CD4-positive, alpha-beta T cell (primary cell): Measurements from ENCODE around the gene HOXA13. TPM values are rescaled to one million over a fixed set of nuclear protein-coding genes. Genes with fewer than 3 reads are reported as not detected.

Experiments used
- ATAC-seq: fragments of 200-7000 bp; cut with Tn5 transposase; one replicate; pipeline ENCODE4 v1.10.0; 2022; ENCODE audit warnings: mild to moderate bottlenecking; ENCODE audit not compliant: poor library complexity
- CTCF ChIA-PET: fragments of 350-600 bp; sonication (Branson Sonifier 250); formaldehyde crosslinking; loops from one replicate; lab custom pipeline; 2021; ENCODE audit warnings: antibody characterized with exemption, inconsistent platforms; lab: Charles Lee
- POLR2A ChIA-PET: fragments of 350-600 bp; sonication (Branson Sonifier 250); formaldehyde crosslinking; loops from one replicate; lab custom pipeline; 2021; ENCODE audit warnings: antibody characterized with exemption, inconsistent platforms; lab: Charles Lee
- DNase-seq, 14 experiments: peaks; one replicate each; pipeline ENCODE4 v3.0.0-alpha.2; 2013 to 2020; ENCODE audit warnings: mixed read lengths in 2 of 14
- H3K27ac ChIP-seq, 2 donors: one replicate each; pipeline versions ENCODE4 v1.5.1 to v1.7.0; 2013; ENCODE audit warnings: low read length in 2 of 2, low read depth in 1 of 2, mild to moderate bottlenecking in 1 of 2
- H3K27me3 ChIP-seq, 2 experiments: 1 replicate in 1 of 2; 2 replicates in 1 of 2; pipeline versions ENCODE4 v1.6.1 to v1.7.0; 2013; ENCODE audit warnings: low read length in 2 of 2, control low read depth in 1 of 2, mild to moderate bottlenecking in 1 of 2, moderate library complexity in 1 of 2; ENCODE audit not compliant: insufficient read depth in 2 of 2, control insufficient read depth in 1 of 2
- H3K36me3 ChIP-seq: one replicate; pipeline ENCODE4 v1.6.1; 2013; ENCODE audit warnings: low read length, control low read depth; ENCODE audit not compliant: insufficient read depth
- H3K4me1 ChIP-seq: one replicate; pipeline ENCODE4 v1.6.1; 2013; ENCODE audit warnings: low read length, control low read depth; ENCODE audit not compliant: insufficient read depth
- H3K4me3 ChIP-seq: one replicate; pipeline ENCODE4 v1.5.1; 2013; ENCODE audit warnings: mild to moderate bottlenecking, low read length, moderate library complexity
- H3K9me3 ChIP-seq, 2 experiments: 1 replicate in 1 of 2; 2 replicates in 1 of 2; pipeline versions ENCODE4 v1.6.1 to v1.7.0; 2013; ENCODE audit warnings: low read length in 2 of 2, mild to moderate bottlenecking in 2 of 2, control low read depth in 1 of 2, moderate library complexity in 1 of 2; ENCODE audit not compliant: control insufficient read depth in 1 of 2, insufficient read depth in 1 of 2
- H3K27ac Mint-ChIP-seq: one replicate; pipeline ENCODE4 v1.8.0; 2020; ENCODE audit warnings: mixed read lengths
- H3K27me3 Mint-ChIP-seq: one replicate; pipeline ENCODE4 v1.8.0; 2021; ENCODE audit warnings: mixed read lengths
- H3K36me3 Mint-ChIP-seq: one replicate; pipeline ENCODE4 v1.8.0; 2021; ENCODE audit warnings: low read depth, mixed read lengths
- H3K4me1 Mint-ChIP-seq: one replicate; pipeline ENCODE4 v1.8.0; 2021; ENCODE audit warnings: low read depth, mixed read lengths
- H3K4me3 Mint-ChIP-seq: one replicate; pipeline ENCODE4 v1.8.0; 2020; ENCODE audit warnings: mild to moderate bottlenecking, mixed read lengths
- H3K9me3 Mint-ChIP-seq: one replicate; pipeline ENCODE4 v1.8.0; 2020; ENCODE audit warnings: mixed read lengths
- intact Hi-C, 2 experiments: fragments of 100-400 bp; cut with DNase I in 1 of 2; cut with micrococcal nuclease in 1 of 2; formaldehyde crosslinking; loops; one replicate each; pipeline versions ENCODE4 v1.15.1 to v1.9.0; 2023 to 2025; cut with DNase I, micrococcal nuclease
- total RNA-seq, 174 experiments: library from RNA in 2 of 174; stranded (reverse) in 2 of 174; gene quantifications; one replicate each; pipeline ENCODE4 v1.2.3 and lab custom pipeline; 2021 to 2026
- TF ChIP-seq, protein P1 (sequence below): fragments of 200-600 bp; IDR thresholded peaks from one replicate; pipeline ENCODE4 v1.8.0; 2022; ENCODE audit warnings: antibody characterized with exemption, mild to moderate bottlenecking

HOXA13 gene
- total RNA-seq, 2 experiments from 2014 or later, result not detected

DNA sequence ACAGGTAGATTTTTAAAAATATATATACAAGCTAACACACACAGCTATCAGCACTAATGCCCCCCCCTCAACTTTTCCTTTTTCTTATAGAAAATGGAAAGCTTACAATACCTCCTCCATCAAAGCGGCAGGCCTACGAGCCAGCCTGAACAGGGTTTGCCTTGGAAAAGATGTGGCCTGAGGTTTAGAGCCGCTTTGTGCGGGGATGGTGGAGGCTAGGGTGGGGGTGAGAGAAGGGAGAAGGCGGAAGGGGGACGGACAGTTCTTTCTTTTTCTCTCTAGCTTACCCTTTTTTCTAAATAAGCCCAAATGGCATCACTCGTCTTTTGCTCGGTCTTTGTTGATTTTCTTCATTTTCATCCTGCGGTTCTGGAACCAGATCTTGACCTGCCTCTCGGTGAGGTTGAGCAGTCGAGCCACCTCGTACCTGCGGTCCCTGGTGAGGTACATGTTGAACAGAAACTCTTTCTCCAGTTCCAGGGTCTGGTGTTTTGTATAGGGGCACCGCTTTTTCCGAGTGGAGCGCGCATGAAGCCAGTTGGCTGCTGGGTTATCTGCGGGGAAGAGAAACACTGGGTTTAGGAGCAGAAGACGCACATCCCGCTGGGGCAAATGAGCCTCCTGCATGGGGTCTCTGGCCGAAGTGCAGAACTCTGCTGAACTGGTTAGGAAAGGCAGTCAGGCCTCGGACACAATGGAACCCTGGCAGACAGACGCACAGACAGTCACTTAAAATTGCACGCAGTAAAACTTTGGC is 36.4 kb downstream of the HOXA13 start:
- TF ChIP-seq, protein P1, sequence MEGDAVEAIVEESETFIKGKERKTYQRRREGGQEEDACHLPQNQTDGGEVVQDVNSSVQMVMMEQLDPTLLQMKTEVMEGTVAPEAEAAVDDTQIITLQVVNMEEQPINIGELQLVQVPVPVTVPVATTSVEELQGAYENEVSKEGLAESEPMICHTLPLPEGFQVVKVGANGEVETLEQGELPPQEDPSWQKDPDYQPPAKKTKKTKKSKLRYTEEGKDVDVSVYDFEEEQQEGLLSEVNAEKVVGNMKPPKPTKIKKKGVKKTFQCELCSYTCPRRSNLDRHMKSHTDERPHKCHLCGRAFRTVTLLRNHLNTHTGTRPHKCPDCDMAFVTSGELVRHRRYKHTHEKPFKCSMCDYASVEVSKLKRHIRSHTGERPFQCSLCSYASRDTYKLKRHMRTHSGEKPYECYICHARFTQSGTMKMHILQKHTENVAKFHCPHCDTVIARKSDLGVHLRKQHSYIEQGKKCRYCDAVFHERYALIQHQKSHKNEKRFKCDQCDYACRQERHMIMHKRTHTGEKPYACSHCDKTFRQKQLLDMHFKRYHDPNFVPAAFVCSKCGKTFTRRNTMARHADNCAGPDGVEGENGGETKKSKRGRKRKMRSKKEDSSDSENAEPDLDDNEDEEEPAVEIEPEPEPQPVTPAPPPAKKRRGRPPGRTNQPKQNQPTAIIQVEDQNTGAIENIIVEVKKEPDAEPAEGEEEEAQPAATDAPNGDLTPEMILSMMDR, result no peak
- CTCF ChIA-PET, result interaction anchor here (0.7 to 3.7 kb wide), 6 partner anchors 13 to 1271 kb away, joined by 3 to 51 read pairs (median 10); no protein-coding TSS in a partner anchor
- Histone ChIP-seq H3K27ac (no peak overlapping the region), H3K4me3 (no peak overlapping the region), H3K4me1 (peaks cover 59% of the 10 kb centered on the region), H3K9me3 (peaks cover 0 to 62% of the 10 kb centered on the region in 2 experiments), H3K36me3 (no peaks in the 10 kb centered on the region), H3K27me3 (peaks cover 85 to 96% of the 10 kb centered on the region in 2 experiments)
- ATAC-seq (no peak), DNase-seq (peak in 3 of 14 experiments; percentile 2 to 28 (median 11))
- no peak overlapping the region for H3K27ac Mint-ChIP-seq
- peaks cover 93% of the 10 kb centered on the region for H3K27me3 Mint-ChIP-seq
- H3K36me3 Mint-ChIP-seq, result peaks cover 4% of the 10 kb centered on the region
- H3K9me3 Mint-ChIP-seq, result no peaks in the 10 kb centered on the region
- peaks cover 46% of the 10 kb centered on the region for H3K4me1 Mint-ChIP-seq
- POLR2A ChIA-PET, result no interaction called here
- peak overlapping the region; percentile 57 for H3K4me3 Mint-ChIP-seq
- intact Hi-C loops, result loop anchor here (5.0 to 10.0 kb wide), 6 partner anchors 496 to 1311 kb away; partner anchors contain the start of gene SNX10 (in 1 of the 2)

DNA sequence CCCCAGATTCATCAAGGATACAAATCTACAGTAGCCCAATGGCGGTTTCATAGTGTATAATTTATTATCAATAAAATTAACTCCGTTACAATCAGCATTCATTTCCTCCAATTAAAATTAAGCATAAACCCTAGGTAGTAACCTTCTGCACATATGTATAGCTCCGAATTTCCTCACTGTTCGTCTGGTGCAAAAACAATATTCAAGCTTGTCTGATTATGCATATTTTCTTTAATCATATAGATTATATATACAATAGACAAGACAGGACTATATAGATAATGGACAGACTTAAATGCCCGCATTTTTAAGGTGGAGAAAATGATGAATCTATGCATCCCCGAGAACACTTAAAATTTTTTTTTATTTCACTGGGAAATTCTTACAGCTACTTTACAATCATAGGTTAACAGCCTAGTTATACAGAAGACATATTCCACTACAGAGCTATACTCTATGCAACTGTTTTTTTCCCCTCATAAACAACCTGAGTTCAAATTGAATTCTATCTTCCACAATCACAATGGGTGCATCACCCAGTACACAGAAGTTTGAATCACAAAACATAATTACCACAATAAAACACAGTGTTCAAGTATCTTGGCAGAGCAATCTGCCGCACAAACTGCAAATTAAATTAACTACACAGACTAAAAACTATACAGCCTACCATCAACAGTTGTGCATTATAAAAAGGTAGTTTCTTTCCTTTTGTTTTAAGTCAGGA is 37.2 kb downstream of the HOXA13 start:
- peaks cover 61% of the 10 kb centered on the region for H3K4me1 ChIP-seq
- H3K36me3 ChIP-seq, result no peaks in the 10 kb centered on the region
- peaks cover 4% of the 10 kb centered on the region for H3K36me3 Mint-ChIP-seq
- ATAC-seq (no peak), DNase-seq (no peak)
- no peak overlapping the region for H3K27ac ChIP-seq
- H3K4me3 ChIP-seq, result no peak overlapping the region
- H3K9me3 ChIP-seq, result peaks cover 0 to 63% of the 10 kb centered on the region in 2 experiments
- TF ChIP-seq, protein P1, result no peak
- peaks cover 46% of the 10 kb centered on the region for H3K4me1 Mint-ChIP-seq
- intact Hi-C loops, result loop anchor here (5.0 to 10.0 kb wide), 6 partner anchors 495 to 1310 kb away; partner anchors contain the start of gene SNX10 (in 1 of the 2)
- H3K9me3 Mint-ChIP-seq, result no peaks in the 10 kb centered on the region
- CTCF ChIA-PET, result interaction anchor here (0.7 to 3.7 kb wide), 8 partner anchors 13 to 1270 kb away, joined by 3 to 51 read pairs (median 8); no protein-coding TSS in a partner anchor
- peak overlapping the region; percentile 46 for H3K4me3 Mint-ChIP-seq
- H3K27me3 ChIP-seq, result peaks cover 85 to 96% of the 10 kb centered on the region in 2 experiments
- peaks cover 93% of the 10 kb centered on the region for H3K27me3 Mint-ChIP-seq
- POLR2A ChIA-PET, result interaction anchor here (0.8 to 1.5 kb wide), 2 partner anchors 14 to 30 kb away, joined by 3 to 5 read pairs; no protein-coding TSS in a partner anchor
- H3K27ac Mint-ChIP-seq, result no peak overlapping the region
